ENCODE data around the gene TBC1D2.

- TF ChIP-seq GATA2 (IDR thresholded peaks at IDR 0.05; ENCODE audit: low read depth, low read length) (no peak), GATA3 (IDR thresholded peaks at IDR 0.05; ENCODE audit: low read depth, low read length) (no peak)
These were observed 93.6 kb downstream of the TBC1D2 start for GRCh38 chr9:98161851-98162250.
